ENCODE measurements around the gene DFFA.

DNA sequence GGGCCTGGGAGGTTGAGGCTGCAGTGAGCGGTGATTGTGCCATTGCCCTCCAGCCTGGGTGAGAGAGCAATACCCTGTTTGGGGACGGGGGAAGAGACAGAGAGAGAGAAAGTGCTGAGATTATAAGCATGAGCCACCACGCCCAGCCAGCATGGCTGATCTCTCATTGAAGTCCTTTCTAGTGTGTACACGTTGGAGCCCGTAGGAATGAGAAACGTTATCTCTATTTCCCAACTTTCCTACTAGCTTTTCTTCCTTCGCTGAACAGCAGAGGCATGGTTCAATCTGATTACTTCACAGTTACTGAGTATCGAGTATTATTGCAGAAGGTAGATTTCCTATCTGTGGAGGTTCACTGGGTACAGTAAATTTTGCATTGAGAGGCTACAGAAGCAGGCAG, 7.0 kb upstream of the DFFA start:
- no peak for TF ChIP-seq SUZ12 (IDR thresholded peaks at IDR 0.05; ENCODE audit: extremely low read depth, insufficient read depth, insufficient read length)
- no peak for TF ChIP-seq ZNF274 (IDR thresholded peaks at IDR 0.05; ENCODE audit: low read depth, low read length)
- no peak for TF ChIP-seq YY1 (IDR thresholded peaks at IDR 0.05; ENCODE audit: insufficient read depth, insufficient read length)
